ENCODE results near the gene RLBP1.
"Not testable (repeated sequence)": the region's sequence is repeated elsewhere in the genome, so short reads cannot be mapped to it uniquely, and the experiment has no call there.

Gene RLBP1

GRCh38 chr15:89221543-89221942 is at the start of gene RLBP1:
Gene RLBP1 (minus strand): TSS chr15:89221579. CDS start chr15:89218975, 2,604 bp downstream.
- no peak for DNase-seq

GRCh38 chr15:89250142-89250541 is 28.8 kb upstream of the RLBP1 start:
- not testable (repeated sequence) for DNase-seq

GRCh38 chr15:89248584-89248983 is 27.2 kb upstream of the RLBP1 start:
- DNase-seq, result no peak

GRCh38 chr15:89247446-89247845 is 26.1 kb upstream of the RLBP1 start:
- DNase-seq, result no peak

GRCh38 chr15:89244574-89244903 is 23.2 kb upstream of the RLBP1 start:
- no peak for DNase-seq

GRCh38 chr15:89243691-89244573 is 22.6 kb upstream of the RLBP1 start, which contains the start of gene FANCI:
Gene FANCI (plus strand): TSS chr15:89243979. CDS start chr15:89247648, 3,669 bp downstream.
- DNase-seq, result peak; percentile 99

- DNase-seq, result peak; percentile 15
Measured at GRCh38 chr15:89243046-89243690, 21.8 kb upstream of the RLBP1 start.

GRCh38 chr15:89239883-89240810 is 18.8 kb upstream of the RLBP1 start:
- DNase-seq, result not testable (repeated sequence)

GRCh38 chr15:89231832-89232231 is 10.5 kb upstream of the RLBP1 start:
- DNase-seq, result no peak

- no peak for DNase-seq
Measured at GRCh38 chr15:89230277-89230676, 8.9 kb upstream of the RLBP1 start.

- DNase-seq, result no peak
Measured at GRCh38 chr15:89227425-89227824, 6.0 kb upstream of the RLBP1 start.

GRCh38 chr15:89226359-89227221 is 5.2 kb upstream of the RLBP1 start:
- DNase-seq, result no peak

- no peak for DNase-seq
Measured at GRCh38 chr15:89225588-89225987, 4.2 kb upstream of the RLBP1 start.

GRCh38 chr15:89218531-89218930 is 2.8 kb downstream of the RLBP1 start:
- no peak for DNase-seq

GRCh38 chr15:89217686-89218376 is 3.5 kb downstream of the RLBP1 start:
- DNase-seq, result no peak

GRCh38 chr15:89217031-89217430 is 4.3 kb downstream of the RLBP1 start:
- no peak for DNase-seq

GRCh38 chr15:89215627-89216026 is 5.8 kb downstream of the RLBP1 start:
- no peak for DNase-seq

- no peak for DNase-seq
Measured at GRCh38 chr15:89211678-89212170, 9.7 kb downstream of the RLBP1 start.

- DNase-seq, result no peak
Measured at GRCh38 chr15:89209057-89209456, 12.3 kb downstream of the RLBP1 start.

- no peak for DNase-seq
Measured at GRCh38 chr15:89208256-89208655, 13.1 kb downstream of the RLBP1 start.

- DNase-seq, result peak; percentile 77
Measured at GRCh38 chr15:89206908-89207331, 14.5 kb downstream of the RLBP1 start.
